GM21529 (cell line): ENCODE data around the gene FAM228B.
"Not testable (repeated sequence)": the region's sequence is repeated elsewhere in the genome, so short reads cannot be mapped to it uniquely, and the experiment has no call there.

Source experiments
- ATAC-seq: cut with Tn5 transposase; IDR thresholded peaks from one replicate; pipeline ENCODE4 v1.9.1; 2021; ENCODE audit not compliant: unreplicated experiment

Gene FAM228B

DNA sequence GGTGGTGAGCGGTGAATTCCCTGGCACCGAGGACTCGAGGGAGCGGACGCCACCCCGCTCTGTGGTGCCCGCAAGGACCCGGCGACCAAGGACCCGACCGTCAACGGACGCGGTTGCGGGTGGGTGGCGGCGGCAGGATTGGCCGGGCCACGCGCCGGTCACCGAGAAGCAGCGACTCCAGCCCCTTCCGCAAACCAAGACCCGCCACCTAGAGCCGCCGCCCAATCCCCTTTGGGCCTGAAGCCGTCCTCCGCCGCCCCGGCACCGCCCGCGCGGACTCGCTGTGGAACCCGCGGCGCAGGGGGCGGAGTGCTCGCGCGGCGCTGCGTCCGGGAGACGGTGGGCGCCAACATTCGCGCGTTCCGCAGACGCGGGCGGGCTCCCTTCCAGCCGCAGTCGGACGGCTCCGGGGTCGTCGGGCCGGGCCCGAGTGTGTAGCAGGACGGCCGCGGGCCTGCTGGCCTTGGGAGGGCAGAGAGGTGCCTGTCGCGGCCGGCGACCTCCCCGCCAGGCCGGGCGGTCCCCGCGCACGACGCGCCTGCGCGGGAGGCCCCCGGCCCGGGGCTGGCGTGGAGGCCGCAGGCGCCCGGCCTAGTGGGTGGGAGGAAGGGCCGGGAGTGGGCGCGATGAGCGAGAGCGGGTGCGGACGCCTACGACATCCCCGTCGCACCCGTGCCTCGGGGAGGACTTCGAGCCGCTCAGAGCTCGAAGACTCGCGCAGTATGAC is at the start of gene FAM228B, which contains the start of gene PFN4:
FAM228B (plus strand) TSS at position 275 of the 727 bp plus-strand sequence. CDS start 893 bp downstream, outside the sequence.
PFN4 (minus strand) TSS at position 140 of the 727 bp plus-strand sequence. CDS start 799 bp downstream, outside the sequence.
- ATAC-seq: peak; percentile 88

GRCh38 chr2:24073816-24074215 is 49.5 kb upstream of the FAM228B start:
- ATAC-seq: no peak

- no peak for ATAC-seq
Measured at GRCh38 chr2:24075259-24075658, 48.0 kb upstream of the FAM228B start.

DNA sequence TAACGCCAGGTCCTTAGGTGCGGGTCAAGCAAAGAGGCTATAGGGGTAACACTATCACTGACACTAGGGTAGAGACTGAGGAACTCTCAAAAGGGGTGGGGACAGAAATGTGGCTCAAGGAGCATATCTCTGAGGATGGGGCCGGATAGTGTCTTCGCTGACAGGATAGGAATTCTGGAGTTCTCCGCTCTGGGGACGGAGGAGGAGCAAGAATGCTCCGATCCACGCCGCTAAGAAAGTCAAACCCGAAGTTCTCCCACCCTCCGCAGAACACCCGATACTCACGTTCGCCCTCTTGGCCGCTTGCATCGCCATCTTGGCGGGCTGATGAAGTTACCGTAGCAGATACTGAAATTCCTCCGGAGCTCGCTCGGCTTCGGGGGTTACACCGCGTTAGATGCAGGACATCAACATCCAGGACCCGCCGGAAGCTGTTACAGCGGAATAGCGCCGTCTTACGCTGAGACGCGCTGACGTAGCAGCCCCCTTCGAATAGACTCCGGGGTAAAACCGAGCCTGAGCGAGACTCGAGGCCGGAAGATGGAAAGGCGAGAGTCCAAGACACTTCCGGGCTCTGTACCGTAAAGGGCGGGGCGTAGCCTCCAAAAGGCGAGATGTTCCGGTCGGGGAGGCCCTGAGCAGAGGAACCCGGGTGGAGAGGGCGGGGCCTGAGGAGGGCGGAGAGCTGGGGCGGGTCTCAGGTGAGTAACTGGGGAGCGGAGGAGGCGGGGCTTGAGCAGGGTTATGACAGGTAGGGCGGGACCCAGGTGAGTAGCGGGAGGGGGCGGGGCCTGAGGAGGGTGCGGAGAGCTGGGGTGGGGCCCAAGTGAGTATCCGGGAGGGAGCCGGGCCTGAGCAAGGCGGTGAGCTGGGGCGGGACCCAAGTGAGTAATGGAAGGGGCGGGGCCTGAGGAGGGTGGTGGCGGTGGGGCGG is 47.1 kb upstream of the FAM228B start, which contains the start of gene SF3B6:
SF3B6 (minus strand) TSS at position 412 of the 934 bp plus-strand sequence; CDS start at position 315, 97 bp downstream.
- peak; percentile 96 for ATAC-seq

- peak; percentile 15 for ATAC-seq
Measured at GRCh38 chr2:24076849-24077534, 46.3 kb upstream of the FAM228B start.

DNA sequence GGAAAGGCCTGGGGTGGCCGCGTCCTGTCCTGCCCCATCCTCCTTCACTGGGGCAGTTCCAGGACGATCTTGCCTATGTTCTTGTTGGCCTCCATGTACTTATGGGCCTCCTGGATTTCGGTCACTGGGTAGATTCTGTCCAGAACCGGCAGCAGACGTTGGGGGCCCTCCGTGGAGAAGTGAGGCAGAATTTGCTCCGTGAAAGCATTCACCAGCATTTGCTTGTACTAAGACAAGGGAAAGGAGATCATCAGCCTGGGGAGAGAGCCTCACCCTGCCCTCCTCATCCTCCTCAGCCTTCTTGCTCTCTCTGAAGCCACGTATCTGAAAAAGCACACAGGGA is 45.8 kb upstream of the FAM228B start:
- no peak for ATAC-seq

DNA sequence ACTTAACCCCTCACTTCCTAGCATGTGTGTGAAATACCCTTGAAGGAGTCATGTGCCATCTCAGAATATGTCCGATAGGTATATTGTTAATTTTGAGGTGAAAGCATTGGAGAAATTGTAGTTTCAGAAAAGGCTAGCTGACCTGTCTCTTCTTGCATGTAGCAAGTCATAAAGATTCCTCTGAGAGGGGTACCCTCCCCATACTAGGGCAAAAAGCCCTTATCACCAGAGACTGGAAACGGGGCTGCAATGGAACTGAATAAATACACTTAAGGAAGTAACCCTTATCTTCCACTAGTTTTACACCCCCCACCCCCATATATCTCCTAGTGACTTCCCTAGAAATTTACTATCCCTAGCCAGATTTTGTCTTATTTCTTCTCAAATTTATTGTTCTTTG is 45.4 kb upstream of the FAM228B start:
- no peak for ATAC-seq

GRCh38 chr2:24080701-24081100 is 42.6 kb upstream of the FAM228B start:
- ATAC-seq: no peak

DNA sequence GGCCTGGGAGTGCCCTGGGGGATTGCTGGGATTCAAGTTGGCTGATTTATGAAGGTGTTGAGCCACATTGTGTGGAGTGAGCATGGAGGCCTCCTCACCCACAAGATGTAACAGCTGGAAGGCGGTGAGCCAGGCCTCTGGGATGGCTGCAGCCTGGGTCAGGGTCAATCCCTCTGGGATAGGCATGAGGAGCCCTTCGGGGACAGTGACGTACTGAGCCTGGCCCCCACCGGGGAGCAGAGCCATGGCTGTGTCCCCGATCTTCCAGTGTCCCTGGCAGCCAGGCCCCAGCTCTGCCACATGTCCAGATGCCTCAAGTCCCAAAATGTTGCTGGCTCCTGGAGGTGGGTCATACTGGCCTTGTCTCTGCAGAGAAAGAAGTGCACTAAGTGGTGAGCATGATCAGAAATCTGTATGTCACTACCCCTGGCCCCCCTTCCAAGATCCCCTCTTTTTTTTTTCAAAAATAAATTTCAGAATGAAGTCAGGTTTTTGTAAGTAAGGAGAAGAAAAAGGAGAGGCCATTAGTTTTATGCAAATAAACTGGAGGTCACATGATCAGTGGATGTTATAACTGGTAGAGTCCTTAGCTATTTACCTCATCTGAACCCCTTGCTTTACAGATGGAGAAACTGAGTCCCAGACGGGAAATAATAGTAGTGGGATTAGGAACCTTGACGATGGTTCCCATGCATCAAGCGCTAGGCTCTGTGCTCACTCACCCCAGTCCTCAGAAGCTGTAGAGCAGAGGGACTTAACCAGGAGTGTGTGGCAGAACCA is 40.3 kb upstream of the FAM228B start:
- ATAC-seq: no peak

DNA sequence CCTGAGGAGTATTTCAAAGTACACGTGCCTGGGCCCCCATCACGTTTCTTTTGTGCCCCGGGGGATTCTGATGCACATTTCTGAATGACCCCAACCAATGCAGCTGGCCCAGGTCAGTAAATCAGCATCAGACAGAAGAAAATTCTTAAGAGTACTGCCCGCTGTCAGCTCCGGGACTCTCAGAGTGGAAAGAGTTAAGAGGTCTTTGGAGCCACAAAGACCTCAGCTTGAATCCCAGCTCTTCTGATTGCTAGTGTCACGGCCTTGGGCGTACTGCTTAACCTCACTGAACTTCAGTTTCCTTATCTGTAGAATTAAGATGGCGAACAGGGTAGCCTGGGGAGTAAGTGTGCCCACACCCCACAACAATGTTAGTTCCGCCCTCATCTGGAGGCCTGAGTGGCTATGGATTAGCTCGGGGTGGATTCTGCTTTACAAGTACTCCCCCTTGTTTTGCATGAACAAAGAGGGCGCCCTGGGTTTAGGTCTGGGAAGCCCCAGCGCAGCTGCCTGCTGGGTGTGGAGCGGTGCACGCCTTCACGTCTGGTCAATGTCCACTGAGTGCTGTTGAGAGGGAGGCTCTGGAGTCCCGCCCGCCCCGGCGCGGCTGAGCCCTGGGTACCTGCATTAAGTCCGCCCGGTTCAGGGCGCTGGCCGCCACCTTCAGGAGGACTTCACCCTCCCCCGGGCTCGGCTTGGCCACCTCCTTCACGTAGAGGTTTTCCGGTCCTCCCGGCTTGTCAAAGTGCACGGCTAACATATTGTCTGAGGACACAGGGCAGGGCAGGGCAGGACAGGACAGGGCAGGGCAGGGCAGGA is 39.5 kb upstream of the FAM228B start:
- ATAC-seq: peak; percentile 79

- peak; percentile 79 for ATAC-seq
Measured at GRCh38 chr2:24084386-24085199, 38.7 kb upstream of the FAM228B start, which contains the start of gene TP53I3. TP53I3 (minus strand) TSS chr2:24084834; CDS start chr2:24084326, 508 bp downstream.

GRCh38 chr2:24085200-24085489 is 38.1 kb upstream of the FAM228B start:
- ATAC-seq: no peak

DNA sequence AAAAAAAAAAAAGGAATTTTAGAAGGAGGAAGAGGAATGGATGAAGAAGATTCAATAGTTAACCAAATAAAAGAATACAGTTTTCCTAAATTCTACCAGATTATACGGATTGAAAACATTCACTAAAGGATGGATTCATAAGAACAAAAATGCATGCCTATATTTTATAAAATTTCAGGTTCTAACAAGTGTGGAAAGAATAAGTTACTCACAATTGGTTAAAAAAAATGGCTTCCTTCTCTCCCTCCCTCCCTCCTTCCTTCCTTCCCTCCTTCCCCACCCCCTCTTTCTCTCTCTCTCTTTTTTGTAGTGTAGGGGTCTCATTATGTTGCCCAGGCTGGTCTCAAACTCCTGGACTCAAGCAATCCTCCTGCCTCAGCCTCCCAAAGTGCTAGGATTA is 37.0 kb upstream of the FAM228B start:
- no peak for ATAC-seq

DNA sequence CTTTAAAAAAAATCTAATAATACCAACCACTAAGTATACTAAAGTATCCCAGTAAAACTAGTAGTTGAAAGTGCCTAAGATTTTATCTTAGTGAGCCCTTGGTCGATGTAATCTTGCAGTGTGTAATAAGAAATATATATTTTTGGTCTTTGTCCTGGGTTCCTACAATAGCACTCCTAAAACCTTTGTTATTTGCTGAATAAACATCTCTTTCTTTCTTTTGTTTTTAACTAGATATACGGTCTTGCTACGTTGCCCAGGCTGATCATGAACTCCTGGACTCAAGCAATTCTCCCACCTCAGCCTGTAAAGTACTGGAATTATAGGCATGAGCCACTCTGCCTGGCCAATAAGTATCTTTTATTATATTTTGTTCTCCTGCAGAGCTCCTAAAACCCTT is 36.2 kb upstream of the FAM228B start:
- no peak for ATAC-seq

GRCh38 chr2:24088821-24089359 is 34.4 kb upstream of the FAM228B start:
- no peak for ATAC-seq

DNA sequence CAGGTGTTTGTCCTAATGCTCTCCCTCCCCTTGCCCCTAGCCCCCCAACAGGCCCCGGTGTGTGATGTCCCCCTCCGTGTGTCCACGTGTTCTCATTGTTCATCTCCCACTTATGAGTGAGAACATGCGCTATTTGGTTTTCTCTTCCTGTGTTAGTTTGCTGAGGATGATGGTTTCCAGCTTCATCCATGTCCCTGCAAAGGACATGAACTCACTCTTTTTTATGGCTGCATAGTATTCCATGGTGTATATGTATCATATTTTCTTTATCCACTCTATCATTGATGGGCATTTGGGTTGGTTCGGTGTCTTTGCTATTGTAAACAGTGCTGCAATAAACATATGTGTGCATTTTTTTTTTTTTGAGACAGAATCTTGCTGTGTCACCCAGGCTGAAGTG is 30.0 kb upstream of the FAM228B start:
- not testable (repeated sequence) for ATAC-seq

DNA sequence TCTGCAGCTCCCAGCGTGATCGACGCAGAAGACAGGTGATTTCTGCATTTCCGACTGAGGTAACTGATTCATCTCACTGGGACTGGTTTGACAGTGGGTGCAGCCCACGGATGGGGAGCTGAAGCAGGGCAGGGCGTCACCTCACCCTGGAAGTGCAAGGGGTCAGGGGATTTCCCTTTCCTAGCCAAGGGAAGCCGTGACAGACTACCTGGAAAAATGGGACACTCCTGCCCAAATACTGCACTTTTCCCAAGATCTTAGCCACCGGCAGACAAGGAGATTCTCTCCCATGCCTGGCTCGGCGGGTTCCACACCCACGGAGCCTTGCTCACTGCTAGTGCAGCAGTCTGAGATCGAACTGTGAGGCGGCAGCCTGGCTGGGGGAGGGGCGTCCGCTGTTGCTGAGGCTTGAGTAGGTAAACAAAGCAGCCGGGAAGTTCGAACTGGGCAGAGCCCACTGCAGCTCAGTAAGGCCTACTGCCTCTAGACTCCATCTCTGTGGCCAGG is 28.0 kb upstream of the FAM228B start:
- not testable (repeated sequence) for ATAC-seq

GRCh38 chr2:24100732-24101131 is 22.5 kb upstream of the FAM228B start:
- not testable (repeated sequence) for ATAC-seq
